ENCODE data around the gene ELMO1.
A peak's percentile ranks its signal among the peaks of the same experiment; 100 is the strongest.

ELMO1 gene

DNA sequence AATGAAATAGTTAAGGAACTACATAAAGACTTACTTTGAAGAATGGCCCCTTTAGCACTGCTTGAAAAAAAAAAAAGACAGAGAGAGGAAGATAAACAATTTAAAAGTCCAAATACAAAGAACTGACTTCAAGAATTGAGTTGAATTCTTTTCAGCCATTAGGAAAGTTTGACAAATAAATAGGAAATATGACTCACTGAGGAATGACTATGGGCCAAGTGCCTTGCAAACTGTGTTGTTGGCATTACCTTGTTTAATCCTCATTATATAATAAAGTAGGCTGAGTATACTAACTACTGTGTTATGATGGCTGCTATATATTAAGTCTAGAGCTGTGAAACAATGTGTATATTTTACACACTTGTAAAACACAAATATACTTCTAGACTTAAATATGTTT, 151.1 kb downstream of the ELMO1 start:
- DNase-seq = no peak

GRCh38 chr7:37295401-37295800, 153.3 kb downstream of the ELMO1 start:
- DNase-seq = no peak

- DNase-seq = no peak
Measured at GRCh38 chr7:37290731-37291130, 157.9 kb downstream of the ELMO1 start.

- no peak for DNase-seq
Measured at GRCh38 chr7:37289781-37290180, 158.9 kb downstream of the ELMO1 start.

- no peak for DNase-seq
Measured at GRCh38 chr7:37289367-37289766, 159.3 kb downstream of the ELMO1 start.

DNA sequence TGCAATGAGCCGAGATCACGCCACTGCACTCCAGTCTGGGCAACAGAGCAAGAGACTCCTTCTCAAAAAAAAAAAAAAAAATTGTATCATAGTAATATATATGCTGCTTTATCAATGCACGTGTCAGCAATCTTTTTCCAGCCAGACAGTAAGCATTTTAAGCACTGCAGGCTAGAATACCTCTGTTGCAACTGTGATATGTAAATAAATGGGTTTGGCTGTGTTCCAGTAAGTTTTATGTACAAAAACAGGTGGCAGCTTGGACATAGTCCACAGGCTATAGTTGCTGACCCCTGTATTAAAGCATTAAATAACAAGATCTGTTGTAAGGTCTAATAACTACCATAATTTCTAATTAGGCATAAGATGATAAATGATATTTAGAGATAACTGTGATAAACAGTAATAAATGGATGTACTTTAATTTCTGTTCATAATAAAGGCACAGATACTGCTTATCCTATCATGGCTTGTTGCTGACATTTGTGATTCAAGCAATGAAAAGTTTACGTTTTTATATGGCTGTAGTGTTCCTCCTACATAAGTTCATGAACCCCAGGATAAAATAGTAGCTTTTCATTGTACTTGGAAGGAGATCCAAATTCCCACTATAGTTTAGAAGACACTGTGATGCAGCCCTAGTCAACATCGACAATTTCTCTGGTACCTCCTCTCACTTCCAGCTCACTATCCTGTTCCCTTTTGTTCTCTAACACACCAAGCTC, 161.4 kb downstream of the ELMO1 start:
- no peak for DNase-seq

DNA sequence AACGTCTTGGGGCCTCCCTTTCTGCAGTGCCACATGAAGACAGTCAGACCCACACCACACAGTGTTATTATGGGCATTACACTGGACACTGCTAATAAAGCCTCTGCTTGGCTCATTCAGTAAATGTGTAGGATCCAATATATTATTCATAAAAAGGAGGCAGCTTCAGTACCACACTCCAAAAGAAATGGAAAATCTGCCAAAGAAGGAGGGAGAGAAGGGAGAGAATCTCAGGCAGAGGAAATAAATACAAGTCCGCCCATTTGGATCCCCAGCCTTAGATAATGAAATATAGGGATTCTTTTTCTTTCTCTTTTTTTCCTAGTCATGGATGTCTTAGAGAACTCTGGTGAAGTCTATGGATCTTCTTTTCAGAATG, 162.2 kb downstream of the ELMO1 start:
- DNase-seq = no peak

DNA sequence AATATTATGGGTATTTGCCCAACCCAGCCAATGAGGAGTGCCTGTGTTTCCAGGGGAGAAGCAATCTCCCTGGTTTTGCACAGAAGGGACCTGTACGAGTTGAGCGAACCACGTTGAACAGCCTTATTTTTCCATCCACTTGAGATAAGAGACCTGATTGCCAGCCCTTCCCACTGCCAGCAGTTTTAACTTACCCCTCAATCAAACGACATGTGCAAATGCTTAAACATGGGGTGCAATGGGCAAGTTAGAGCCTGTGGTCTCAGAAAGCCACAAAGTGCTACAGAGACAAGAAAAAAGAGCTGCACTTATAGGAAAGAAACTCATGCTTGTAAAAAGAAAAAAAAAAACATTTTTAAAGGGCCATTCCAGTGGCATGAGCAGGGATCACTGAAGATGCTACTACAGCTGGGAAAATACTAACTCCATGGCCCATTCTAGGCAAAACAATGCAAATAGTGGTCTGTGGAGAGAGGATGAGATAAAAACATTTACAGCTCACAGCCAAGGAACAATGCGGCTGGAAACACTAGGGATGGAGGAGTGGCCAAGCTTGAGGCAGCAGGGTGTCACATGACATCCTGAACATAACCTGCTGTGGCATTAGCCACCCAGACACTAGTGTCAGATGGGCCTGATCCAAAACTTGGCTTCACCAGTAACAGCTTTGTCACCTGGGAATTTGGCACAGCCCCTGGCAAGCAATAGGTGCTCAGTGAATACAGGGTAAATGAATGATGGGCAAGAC, 162.8 kb downstream of the ELMO1 start:
- no peak for DNase-seq

GRCh38 chr7:37284805-37285231, 163.8 kb downstream of the ELMO1 start:
- peak; percentile 44 for DNase-seq

DNA sequence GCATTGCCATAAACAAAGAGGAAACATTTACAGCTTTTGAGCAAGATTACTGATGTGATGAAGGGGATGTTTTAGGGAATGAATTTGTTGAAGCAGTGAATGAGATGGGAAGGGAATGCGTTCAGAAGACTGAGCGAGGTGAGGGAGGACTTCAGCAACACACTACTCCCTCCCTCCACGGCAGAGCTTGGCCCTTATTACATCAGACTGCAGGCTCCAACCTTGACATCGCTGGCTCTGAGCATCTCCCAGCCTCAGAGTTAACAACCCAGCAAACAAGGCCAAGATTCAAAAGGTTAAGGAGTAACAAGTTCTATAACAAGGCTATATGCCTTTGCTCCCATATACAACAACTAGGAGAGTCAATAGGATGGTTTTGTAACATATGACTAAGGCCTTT, 164.4 kb downstream of the ELMO1 start:
- DNase-seq = no peak

- no peak for DNase-seq
Measured at GRCh38 chr7:37283716-37284115, 164.9 kb downstream of the ELMO1 start.

GRCh38 chr7:37282927-37283326, 165.7 kb downstream of the ELMO1 start:
- no peak for DNase-seq

DNA sequence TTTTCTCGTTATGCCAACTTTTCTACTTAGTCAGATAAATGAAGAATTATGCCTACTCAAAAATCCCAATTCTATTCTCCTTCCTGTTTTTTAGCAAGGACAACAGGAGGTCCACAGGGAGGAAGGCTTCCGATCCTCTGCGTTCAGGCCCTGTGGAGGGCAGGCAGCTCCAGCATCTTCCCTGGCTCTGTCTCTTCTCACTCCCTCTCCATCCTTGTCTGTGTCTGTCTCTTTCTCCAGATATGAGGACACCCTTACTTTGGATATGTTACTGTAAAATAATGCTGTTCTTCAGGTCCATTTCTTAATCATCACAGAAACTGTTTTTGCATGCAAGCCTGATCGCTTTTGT, 166.6 kb downstream of the ELMO1 start:
- no peak for DNase-seq

DNA sequence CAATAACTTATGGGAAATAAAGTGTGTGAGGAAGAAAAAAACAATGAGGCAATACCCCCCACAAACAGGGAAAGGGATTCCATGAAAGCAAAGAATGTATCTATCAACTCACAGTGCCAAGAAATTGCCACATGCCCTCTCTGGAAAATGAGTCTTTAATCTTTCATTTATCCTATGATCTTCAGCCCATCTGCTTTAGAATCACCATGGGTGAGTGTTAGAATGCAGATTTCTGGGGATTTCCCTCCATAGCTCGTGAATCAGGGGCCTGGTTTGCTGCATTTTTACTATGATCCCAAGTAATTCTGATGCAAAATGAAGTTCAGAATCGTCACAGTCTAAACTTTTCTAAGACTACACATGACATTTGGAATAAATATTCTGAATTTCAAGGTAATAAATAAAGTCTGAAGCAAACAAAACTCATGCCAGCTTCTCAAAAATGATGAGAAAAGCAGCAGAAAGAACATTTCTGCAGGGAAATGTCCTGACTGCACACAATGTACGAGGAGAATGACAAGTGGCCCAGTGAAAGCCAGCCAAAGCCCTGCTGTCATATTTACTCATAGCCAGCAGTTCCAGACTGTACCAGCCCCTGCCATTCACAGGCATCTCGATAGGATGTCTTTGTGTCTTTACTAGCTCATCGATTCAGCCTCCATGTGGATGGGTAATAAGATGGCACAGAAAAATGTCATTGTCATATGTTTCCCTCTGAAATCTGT, 167.1 kb downstream of the ELMO1 start:
- no peak for DNase-seq

DNA sequence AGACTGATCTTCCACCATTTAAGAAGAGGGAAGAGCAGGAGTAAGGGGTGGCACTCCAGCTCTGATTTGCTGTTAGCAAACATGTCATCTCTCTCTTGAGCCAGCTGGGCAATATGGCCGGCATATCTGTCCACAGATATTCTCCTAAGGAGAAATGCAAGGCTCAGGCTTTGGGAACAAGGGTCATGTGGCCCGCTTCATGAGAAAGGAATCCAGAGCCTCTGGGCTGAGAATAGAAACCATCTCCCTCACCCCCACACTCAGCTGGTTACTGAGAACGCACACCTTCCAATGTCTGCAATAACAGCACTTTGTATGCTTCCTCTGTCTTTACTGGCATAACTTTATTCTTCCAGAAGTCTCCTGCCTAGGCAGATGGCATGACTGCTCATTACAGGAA, 171.2 kb downstream of the ELMO1 start:
- DNase-seq = no peak

DNA sequence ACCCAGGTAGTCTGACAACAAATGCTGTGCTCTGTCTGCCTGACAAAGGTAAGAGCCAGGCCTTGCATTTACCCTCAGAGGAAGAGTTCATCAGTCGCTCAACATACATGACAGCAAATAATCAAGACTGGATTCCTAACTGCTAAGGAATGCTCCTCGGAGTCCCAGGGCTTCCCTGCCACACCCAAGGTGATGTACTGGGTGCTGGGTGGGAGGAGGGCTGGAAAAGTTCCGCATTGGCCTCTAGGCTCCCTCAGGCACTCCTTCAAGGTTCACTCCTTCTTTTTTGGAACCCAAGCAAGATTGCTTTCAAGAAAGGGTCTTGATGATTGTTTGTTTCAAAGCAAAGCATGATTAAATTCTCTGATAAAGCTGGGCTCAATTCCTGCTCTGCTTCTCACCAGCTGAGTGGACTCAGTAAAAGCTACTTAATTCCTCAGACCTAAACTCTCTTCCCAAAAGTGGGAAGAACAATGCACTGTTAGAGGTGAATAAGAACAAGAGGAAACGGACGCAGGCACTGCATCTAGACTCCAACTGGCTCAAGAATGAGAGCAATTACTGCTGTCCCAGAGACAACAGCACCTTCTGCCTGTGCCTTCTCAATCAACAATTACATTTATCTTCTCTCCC, 173.5 kb downstream of the ELMO1 start:
- DNase-seq = no peak

GRCh38 chr7:37273891-37274290, 174.8 kb downstream of the ELMO1 start:
- no peak for DNase-seq

DNA sequence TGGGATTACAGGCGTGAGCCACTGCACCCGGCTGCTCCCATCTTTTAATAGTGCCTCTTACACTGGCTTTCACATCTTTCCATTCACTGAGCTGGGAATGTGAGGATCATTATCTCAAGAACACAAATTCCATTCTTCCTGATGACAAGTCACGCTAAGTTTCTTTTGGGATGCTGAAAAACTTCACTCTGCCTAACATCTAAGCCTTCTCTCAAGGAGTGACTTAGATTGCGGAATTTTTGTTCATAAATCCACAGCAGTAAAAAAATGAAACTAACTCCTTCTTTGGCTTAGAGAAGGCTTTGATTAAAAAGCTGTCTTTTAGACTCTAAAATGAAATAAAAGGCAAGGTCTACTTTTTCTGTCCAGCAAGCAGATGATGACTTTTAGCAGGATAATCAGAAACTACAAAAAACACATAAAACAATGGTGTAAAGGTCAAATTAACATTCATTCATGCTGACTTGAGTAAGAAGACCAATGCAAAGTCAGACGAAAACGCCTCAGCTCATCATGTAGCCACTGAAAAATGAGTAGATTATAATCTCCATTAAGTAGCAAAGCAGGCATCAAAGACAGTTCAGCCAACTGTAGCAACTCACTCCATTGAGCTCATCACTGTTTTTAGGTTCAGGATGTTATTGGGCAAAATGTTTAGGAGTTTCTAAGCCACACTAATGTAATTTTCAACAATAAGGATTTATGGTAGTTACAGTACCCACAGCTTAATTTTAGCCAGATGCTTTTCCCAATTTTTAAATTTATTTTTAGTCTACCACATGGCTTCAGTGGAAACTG, 178.8 kb downstream of the ELMO1 start:
- DNase-seq = no peak

DNA sequence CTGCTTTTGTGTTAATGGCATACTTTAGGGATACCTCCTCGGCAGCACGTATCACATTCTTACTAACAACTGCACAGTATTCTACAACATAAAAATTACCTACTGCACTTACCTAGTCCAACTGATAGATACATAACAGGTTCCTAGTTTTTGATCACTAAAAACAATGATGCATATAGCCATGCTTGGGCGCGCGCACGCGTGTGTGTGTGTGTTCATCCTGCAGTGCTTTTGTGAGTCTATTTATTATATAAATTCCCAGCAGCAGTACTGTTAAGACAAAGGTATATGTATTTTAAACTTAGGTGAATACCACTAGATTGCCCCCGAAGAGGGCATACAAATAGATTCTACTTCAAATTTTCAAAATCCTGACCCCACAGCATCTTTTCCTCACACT, 181.4 kb downstream of the ELMO1 start:
- no peak for DNase-seq

DNA sequence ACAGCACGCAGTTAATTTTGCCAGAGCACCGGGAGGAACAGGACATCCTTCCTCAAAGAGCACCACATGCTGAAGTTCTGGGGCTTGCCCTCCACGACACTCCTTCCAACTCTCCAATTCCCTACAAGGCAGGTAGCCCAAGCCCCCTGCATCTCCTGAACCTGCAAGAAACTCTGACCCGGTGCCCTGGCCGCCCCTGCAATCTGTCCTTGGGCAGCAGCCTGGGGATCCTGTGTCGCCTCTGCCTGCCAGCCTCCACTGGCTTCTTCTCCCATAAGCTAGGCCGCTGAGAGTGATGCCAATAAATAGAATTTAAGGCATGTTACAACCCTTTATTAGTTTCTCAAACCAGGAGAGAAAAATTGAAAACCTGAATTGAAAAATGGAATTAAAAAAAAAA, 182.8 kb downstream of the ELMO1 start:
- no peak for DNase-seq

- no peak for DNase-seq
Measured at GRCh38 chr7:37265006-37265405, 183.7 kb downstream of the ELMO1 start.

DNA sequence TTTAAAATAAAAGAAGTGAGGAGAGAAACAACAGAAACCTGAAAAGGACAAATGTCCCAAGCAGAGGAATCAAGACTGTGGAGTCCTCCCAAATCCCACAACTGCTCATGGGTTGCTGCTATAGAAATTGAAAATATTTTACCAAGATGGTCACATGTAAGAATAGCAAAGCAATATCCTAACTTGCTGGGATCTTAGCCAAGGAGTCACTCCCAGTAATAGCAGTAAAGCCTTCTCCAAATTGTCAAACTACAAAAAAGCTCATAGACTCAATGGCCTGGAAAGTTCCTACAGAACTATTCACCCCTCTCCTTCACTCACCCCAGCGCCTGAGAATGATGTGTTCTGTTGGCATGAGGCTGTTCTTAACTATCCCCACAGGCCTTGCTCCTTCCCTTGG, 186.5 kb downstream of the ELMO1 start:
- no peak for DNase-seq

DNA sequence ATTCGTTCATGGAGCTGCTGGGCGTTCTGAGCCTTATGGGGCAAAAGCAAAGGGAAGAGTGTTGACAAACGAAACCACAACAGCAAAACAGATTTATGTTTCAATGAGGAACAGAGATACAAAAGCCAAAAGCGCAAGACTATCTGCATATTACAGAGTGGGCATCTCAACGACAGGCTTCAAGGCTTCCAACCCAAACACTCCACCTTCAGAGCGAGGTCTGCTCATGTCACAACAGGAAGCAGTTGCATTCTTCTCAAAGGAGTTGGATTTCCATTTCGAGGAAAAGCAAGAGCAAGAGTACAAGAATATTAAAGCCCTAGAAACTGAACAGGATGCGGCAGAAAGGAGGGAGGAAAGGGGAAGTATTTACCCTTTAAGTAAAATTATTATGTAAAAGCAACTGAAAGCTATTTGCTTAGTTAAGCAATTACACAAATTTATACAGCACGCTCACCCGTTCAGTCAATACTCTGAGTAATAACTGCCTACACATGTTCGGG, 189.3 kb downstream of the ELMO1 start:
- DNase-seq = no peak

All from activated CD4-positive, CD25-positive, alpha-beta regulatory T cell treated with anti-CD3 and anti-CD28 coated beads, Interleukin-2, amount 50 U/mL, for 72 hours (primary cell).